GM13977 (cell line): ENCODE measurements around the gene HMBS.

Experiments
- DNase-seq: peaks from one replicate; pipeline ENCODE4 v3.0.0; 2012; ENCODE audit warnings: low spot score
- CTCF ChIP-seq: IDR thresholded peaks from 2 replicates; pipeline ENCODE4 v1.5.1; 2012; ENCODE audit warnings: mild to moderate bottlenecking, control low read depth; ENCODE audit not compliant: insufficient read depth; ENCODE audit errors: extremely low read depth, missing control alignments
- in situ Hi-C: fragments of 300-500 bp; cut with MboI; formaldehyde crosslinking; loops from one replicate; pipeline ENCODE4 v1.12.0; 2022; ENCODE audit warnings: low sequenced_read_pairs, low pct_unique_long_range_greater_than_20kb, mixed read lengths, inconsistent platforms; ENCODE audit not compliant: unreplicated experiment

Gene HMBS

GRCh38 chr11:119118946-119119345, 34.3 kb downstream of the HMBS start:
- TF ChIP-seq CTCF = no peak
- no peak for DNase-seq
- in situ Hi-C loops = no loop called here

- DNase-seq = no peak
- TF ChIP-seq CTCF = no peak
- in situ Hi-C loops = no loop called here
Measured at GRCh38 chr11:119120639-119121007, 35.9 kb downstream of the HMBS start.

- in situ Hi-C loops = no loop called here
- peak; percentile 97 for DNase-seq
- no peak for TF ChIP-seq CTCF
Measured at GRCh38 chr11:119121008-119121810, 36.5 kb downstream of the HMBS start, which contains the start of gene HINFP. HINFP (plus strand) TSS chr11:119121580; CDS start chr11:119126945, 5,365 bp downstream.

- DNase-seq = no peak
- in situ Hi-C loops = no loop called here
- TF ChIP-seq CTCF = no peak
Measured at GRCh38 chr11:119121811-119122124, 37.1 kb downstream of the HMBS start.

GRCh38 chr11:119125821-119126220, 41.1 kb downstream of the HMBS start:
- no peak for TF ChIP-seq CTCF
- in situ Hi-C loops = no loop called here
- DNase-seq = no peak

- in situ Hi-C loops = no loop called here
- no peak for DNase-seq
- no peak for TF ChIP-seq CTCF
Measured at GRCh38 chr11:119126675-119127268, 42.1 kb downstream of the HMBS start.
